ENCODE data around the gene MIDN. TPM values are rescaled to one million over a fixed set of nuclear protein-coding genes. Genes with fewer than 3 reads are reported as not detected.

The MIDN gene
- total and polyA plus RNA-seq, 10 of the 15 experiments (the other 5 are each of a cell fraction or from before 2014, with no cell fraction given) = 0.38 to 51.5 (median 7.2) TPM

DNA sequence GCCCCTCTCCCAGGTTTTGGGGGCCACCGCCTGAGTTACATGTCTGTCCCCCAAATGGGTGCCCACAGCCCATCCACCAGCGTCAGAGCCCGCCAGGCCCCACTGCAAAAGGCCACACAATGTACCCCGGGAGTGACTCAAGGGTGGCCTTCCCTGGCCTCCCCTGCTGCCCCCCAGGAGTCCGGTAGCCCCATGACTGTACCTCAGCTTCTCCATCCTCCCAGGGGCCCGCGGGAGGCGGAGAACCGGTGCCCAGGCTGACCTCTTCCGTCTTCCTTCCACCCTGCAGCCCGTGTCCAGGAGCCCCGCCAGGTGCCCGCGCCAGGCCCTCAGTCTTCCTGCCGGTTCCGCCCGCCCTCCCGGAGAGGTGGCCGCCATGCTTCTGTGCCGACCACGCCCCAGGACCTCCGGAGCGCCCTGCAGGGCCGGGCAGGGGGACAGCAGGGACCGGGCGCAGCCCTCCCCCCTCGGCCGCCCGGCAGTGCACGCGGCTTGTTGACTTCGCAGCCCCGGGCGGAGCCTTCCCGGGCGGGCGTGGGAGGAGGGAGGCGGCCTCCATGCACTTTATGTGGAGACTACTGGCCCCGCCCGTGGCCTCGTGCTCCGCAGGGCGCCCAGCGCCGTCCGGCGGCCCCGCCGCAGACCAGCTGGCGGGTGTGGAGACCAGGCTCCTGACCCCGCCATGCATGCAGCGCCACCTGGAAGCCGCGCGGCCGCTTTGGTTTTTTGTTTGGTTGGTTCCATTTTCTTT lies 20.9 kb upstream of the MIDN start:
- intact Hi-C loops (cut with micrococcal nuclease; ENCODE audit: unreplicated experiment) (no loop called here), in situ Hi-C loops (cut with MboI) (no loop called here)
- Histone ChIP-seq H3K79me2 (ENCODE audit: control insufficient read depth, insufficient read depth, low read length) (no peaks in the 10 kb centered on the region), H3K27ac (ENCODE audit: control insufficient read depth, insufficient read depth) (no peak overlapping the region), H3K9me3 (replicated peaks; ENCODE audit: control insufficient read depth, insufficient read depth, low read length) (no peaks in the 10 kb centered on the region), H3K4me3 (no peak overlapping the region), H3K4me2 (ENCODE audit: control insufficient read depth, insufficient read depth) (no peak overlapping the region), H2AFZ (ENCODE audit: control insufficient read depth, low read depth, low read length) (no peak overlapping the region), H3K4me1 (ENCODE audit: control insufficient read depth, insufficient read depth, low read length) (no peaks in the 10 kb centered on the region), H3K27me3 (replicated peaks in 1 of 2; ENCODE audit: control insufficient read depth in 2 of 2, insufficient read depth in 2 of 2, low read length in 1 of 2) (no peaks in the 10 kb centered on the region), H3K9ac (ENCODE audit: control insufficient read depth, insufficient read depth, low read length) (no peak overlapping the region), H4K20me1 (ENCODE audit: control insufficient read depth, insufficient read depth) (no peaks in the 10 kb centered on the region), H3K36me3 (ENCODE audit: control insufficient read depth in 2 of 2, insufficient read depth in 2 of 2, low read length in 1 of 2) (peaks cover 0 to 8% of the 10 kb centered on the region in 2 experiments; a peak in 2 of 4 replicates)
- FAIRE-seq (no peak), ATAC-seq (no peak), DNase-seq (ENCODE audit: low read depth, low spot score) (no peak)
- SMC1A ChIA-PET (ENCODE audit: uncharacterized antibody, unreplicated experiment) = no interaction called here
- POLR2A ChIA-PET = no interaction called here
- BruUV-seq (replicated peaks) = no TSS peak
- CTCF ChIA-PET = no interaction called here
- RAD21 ChIA-PET (ENCODE audit: unreplicated experiment) = no interaction called here
- 97% methylated on average over 30 of the region's 56 CpGs for WGBS (ENCODE audit: insufficient coverage, insufficient replicate concordance, low lambda C conversion rate, missing lambda C conversion rate)
- TF ChIP-seq, protein P1, sequence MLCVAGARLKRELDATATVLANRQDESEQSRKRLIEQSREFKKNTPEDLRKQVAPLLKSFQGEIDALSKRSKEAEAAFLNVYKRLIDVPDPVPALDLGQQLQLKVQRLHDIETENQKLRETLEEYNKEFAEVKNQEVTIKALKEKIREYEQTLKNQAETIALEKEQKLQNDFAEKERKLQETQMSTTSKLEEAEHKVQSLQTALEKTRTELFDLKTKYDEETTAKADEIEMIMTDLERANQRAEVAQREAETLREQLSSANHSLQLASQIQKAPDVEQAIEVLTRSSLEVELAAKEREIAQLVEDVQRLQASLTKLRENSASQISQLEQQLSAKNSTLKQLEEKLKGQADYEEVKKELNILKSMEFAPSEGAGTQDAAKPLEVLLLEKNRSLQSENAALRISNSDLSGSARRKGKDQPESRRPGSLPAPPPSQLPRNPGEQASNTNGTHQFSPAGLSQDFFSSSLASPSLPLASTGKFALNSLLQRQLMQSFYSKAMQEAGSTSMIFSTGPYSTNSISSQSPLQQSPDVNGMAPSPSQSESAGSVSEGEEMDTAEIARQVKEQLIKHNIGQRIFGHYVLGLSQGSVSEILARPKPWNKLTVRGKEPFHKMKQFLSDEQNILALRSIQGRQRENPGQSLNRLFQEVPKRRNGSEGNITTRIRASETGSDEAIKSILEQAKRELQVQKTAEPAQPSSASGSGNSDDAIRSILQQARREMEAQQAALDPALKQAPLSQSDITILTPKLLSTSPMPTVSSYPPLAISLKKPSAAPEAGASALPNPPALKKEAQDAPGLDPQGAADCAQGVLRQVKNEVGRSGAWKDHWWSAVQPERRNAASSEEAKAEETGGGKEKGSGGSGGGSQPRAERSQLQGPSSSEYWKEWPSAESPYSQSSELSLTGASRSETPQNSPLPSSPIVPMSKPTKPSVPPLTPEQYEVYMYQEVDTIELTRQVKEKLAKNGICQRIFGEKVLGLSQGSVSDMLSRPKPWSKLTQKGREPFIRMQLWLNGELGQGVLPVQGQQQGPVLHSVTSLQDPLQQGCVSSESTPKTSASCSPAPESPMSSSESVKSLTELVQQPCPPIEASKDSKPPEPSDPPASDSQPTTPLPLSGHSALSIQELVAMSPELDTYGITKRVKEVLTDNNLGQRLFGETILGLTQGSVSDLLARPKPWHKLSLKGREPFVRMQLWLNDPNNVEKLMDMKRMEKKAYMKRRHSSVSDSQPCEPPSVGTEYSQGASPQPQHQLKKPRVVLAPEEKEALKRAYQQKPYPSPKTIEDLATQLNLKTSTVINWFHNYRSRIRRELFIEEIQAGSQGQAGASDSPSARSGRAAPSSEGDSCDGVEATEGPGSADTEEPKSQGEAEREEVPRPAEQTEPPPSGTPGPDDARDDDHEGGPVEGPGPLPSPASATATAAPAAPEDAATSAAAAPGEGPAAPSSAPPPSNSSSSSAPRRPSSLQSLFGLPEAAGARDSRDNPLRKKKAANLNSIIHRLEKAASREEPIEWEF (IDR thresholded peaks at IDR 0.05; ENCODE audit: insufficient replicate concordance, low read depth, low read length) = no peak
- TF ChIP-seq, protein P2, sequence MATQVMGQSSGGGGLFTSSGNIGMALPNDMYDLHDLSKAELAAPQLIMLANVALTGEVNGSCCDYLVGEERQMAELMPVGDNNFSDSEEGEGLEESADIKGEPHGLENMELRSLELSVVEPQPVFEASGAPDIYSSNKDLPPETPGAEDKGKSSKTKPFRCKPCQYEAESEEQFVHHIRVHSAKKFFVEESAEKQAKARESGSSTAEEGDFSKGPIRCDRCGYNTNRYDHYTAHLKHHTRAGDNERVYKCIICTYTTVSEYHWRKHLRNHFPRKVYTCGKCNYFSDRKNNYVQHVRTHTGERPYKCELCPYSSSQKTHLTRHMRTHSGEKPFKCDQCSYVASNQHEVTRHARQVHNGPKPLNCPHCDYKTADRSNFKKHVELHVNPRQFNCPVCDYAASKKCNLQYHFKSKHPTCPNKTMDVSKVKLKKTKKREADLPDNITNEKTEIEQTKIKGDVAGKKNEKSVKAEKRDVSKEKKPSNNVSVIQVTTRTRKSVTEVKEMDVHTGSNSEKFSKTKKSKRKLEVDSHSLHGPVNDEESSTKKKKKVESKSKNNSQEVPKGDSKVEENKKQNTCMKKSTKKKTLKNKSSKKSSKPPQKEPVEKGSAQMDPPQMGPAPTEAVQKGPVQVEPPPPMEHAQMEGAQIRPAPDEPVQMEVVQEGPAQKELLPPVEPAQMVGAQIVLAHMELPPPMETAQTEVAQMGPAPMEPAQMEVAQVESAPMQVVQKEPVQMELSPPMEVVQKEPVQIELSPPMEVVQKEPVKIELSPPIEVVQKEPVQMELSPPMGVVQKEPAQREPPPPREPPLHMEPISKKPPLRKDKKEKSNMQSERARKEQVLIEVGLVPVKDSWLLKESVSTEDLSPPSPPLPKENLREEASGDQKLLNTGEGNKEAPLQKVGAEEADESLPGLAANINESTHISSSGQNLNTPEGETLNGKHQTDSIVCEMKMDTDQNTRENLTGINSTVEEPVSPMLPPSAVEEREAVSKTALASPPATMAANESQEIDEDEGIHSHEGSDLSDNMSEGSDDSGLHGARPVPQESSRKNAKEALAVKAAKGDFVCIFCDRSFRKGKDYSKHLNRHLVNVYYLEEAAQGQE (IDR thresholded peaks at IDR 0.05; ENCODE audit: low read depth, low read length) = no peak
- TF ChIP-seq, protein P3, sequence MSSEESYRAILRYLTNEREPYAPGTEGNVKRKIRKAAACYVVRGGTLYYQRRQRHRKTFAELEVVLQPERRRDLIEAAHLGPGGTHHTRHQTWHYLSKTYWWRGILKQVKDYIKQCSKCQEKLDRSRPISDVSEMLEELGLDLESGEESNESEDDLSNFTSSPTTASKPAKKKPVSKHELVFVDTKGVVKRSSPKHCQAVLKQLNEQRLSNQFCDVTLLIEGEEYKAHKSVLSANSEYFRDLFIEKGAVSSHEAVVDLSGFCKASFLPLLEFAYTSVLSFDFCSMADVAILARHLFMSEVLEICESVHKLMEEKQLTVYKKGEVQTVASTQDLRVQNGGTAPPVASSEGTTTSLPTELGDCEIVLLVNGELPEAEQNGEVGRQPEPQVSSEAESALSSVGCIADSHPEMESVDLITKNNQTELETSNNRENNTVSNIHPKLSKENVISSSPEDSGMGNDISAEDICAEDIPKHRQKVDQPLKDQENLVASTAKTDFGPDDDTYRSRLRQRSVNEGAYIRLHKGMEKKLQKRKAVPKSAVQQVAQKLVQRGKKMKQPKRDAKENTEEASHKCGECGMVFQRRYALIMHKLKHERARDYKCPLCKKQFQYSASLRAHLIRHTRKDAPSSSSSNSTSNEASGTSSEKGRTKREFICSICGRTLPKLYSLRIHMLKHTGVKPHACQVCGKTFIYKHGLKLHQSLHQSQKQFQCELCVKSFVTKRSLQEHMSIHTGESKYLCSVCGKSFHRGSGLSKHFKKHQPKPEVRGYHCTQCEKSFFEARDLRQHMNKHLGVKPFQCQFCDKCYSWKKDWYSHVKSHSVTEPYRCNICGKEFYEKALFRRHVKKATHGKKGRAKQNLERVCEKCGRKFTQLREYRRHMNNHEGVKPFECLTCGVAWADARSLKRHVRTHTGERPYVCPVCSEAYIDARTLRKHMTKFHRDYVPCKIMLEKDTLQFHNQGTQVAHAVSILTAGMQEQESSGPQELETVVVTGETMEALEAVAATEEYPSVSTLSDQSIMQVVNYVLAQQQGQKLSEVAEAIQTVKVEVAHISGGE (CRISPR knock-in tag; IDR thresholded peaks at IDR 0.05) = no peak
- TF ChIP-seq POLR2AphosphoS5 (IDR thresholded peaks at IDR 0.05; ENCODE audit: low read length) (no peak), MXI1 (IDR thresholded peaks at IDR 0.05; ENCODE audit: low read depth, low read length) (no peak), NBN (IDR thresholded peaks at IDR 0.05) (no peak), RFX5 (IDR thresholded peaks at IDR 0.05; ENCODE audit: low read depth, low read length) (no peak)
- TF ChIP-seq, protein P4, sequence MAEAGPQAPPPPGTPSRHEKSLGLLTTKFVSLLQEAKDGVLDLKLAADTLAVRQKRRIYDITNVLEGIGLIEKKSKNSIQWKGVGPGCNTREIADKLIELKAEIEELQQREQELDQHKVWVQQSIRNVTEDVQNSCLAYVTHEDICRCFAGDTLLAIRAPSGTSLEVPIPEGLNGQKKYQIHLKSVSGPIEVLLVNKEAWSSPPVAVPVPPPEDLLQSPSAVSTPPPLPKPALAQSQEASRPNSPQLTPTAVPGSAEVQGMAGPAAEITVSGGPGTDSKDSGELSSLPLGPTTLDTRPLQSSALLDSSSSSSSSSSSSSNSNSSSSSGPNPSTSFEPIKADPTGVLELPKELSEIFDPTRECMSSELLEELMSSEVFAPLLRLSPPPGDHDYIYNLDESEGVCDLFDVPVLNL (IDR thresholded peaks at IDR 0.05; ENCODE audit: low read depth, low read length) = no peak
- TF ChIP-seq, protein P5, sequence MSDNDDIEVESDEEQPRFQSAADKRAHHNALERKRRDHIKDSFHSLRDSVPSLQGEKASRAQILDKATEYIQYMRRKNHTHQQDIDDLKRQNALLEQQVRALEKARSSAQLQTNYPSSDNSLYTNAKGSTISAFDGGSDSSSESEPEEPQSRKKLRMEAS (IDR thresholded peaks at IDR 0.05; ENCODE audit: low read depth, low read length) = no peak

All from GM12878 (cell line).